ENCODE data around the gene BCAS4.
"Not testable (repeated sequence)": the region's sequence is repeated elsewhere in the genome, so short reads cannot be mapped to it uniquely, and the experiment has no call there.

BCAS4 gene

DNA sequence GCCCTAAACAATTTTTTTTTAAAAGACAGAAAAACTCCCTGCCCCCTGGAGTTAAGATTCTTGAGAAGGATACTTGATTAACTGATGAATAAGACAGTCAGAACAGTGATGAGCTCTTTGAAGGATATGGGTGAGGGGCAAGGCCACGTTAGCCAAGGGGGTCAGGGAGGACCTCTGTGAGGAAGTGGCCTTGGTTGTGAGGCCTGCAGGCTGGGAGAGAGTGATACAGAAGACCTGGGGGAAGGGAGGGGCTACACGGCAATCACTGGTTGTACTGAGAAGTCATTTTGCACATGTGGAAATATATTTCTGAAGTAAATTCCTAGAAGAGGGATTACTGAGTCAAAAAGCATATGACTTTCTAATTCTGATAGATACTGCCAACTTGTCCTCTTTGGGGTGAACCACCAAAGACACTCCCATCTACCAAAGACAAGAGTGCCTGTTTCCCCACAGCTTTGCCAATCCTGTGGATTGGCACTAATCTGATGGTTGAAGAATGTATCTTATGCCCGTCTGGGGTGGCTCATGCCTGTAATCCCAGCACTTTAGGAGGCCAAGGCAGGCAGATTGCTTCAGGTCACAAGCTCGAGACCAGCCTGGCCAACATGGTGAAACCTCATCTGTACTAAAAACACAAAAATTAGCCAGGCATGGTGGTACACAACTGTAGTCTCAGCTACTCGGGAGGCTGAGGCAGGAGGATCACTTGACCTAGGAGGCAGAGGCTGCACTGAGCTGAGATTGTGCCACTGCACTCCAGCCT, 22.3 kb upstream of the BCAS4 start:
- Histone ChIP-seq H3K4me1 (no peaks in the 10 kb centered on the region), H3K36me3 (no peaks in the 10 kb centered on the region), H3K27me3 (no peaks in the 10 kb centered on the region), H3K9me3 (no peaks in the 10 kb centered on the region), H3K4me3 (ENCODE audit: low read depth, low read length) (no peak overlapping the region)
- TF ChIP-seq, protein P1, sequence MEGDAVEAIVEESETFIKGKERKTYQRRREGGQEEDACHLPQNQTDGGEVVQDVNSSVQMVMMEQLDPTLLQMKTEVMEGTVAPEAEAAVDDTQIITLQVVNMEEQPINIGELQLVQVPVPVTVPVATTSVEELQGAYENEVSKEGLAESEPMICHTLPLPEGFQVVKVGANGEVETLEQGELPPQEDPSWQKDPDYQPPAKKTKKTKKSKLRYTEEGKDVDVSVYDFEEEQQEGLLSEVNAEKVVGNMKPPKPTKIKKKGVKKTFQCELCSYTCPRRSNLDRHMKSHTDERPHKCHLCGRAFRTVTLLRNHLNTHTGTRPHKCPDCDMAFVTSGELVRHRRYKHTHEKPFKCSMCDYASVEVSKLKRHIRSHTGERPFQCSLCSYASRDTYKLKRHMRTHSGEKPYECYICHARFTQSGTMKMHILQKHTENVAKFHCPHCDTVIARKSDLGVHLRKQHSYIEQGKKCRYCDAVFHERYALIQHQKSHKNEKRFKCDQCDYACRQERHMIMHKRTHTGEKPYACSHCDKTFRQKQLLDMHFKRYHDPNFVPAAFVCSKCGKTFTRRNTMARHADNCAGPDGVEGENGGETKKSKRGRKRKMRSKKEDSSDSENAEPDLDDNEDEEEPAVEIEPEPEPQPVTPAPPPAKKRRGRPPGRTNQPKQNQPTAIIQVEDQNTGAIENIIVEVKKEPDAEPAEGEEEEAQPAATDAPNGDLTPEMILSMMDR (IDR thresholded peaks at IDR 0.05; ENCODE audit: low read depth, low read length) = no peak
- no peak for DNase-seq

DNA sequence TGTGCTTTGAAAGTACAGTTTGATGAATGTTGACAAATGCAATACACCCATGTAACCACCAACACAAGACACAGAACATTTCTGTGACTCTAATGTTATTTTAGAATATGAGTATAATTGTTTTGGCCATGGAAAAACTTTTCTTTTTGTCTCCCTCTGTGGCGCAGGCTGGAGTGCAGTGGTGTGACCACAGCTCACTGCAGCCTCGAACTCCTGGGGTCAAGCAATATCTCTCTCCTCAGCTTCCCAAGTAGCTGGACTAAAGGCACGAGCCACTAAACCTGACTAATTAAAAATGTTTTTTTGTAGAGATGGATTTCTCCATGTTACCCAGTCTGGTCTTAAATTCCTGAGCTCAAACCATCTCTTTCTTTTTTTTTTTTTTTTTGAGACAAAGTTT, 20.3 kb upstream of the BCAS4 start:
- Histone ChIP-seq H3K4me3 (ENCODE audit: low read depth, low read length) (no peak overlapping the region), H3K27me3 (0 out of 2 replicates have a peak, but pooled peaks cover 2% of the 10 kb centered on the region), H3K9me3 (no peaks in the 10 kb centered on the region), H3K36me3 (no peaks in the 10 kb centered on the region), H3K4me1 (no peaks in the 10 kb centered on the region)
- no peak for DNase-seq
- TF ChIP-seq, protein P1 (IDR thresholded peaks at IDR 0.05; ENCODE audit: low read depth, low read length) = no peak

DNA sequence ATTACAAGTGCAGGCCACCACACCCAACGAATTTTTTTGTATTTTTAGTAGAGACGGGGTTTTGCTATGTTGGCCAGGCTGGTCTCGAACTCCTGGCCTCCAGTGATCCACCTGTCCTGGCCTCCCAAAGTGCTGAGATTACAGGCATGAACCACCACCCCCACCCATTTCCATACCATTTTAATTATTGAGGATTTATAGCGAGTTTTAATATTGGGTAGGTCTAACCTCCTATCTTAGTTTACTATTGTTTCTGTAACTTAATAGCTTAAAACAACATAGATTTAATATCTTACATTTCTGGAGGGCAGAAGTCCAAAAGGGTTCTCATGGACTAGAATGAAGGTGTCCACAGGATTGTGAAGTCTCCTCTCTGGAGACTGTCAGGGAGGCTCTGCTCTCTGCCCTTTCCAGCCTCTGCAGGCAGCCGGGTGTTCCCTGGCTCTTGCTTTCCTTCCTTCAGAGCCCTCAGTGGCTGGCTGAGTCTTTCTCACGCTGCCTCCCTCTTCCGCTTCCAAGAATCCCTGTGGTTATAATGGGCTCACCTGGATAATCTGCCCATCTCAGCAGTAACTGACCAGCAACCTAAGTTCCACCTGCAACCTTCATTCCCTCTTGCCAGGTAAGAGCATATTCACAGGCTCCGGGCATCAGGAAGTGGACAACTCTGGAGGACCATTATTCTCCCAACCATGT, 18.6 kb upstream of the BCAS4 start:
- no peak for DNase-seq
- TF ChIP-seq, protein P1 (IDR thresholded peaks at IDR 0.05; ENCODE audit: low read depth, low read length) = no peak
- no peaks in the 10 kb centered on the region for H3K4me1 ChIP-seq
- H3K27me3 ChIP-seq = 0 out of 2 replicates have a peak, but pooled peaks cover 2% of the 10 kb centered on the region
- no peaks in the 10 kb centered on the region for H3K9me3 ChIP-seq
- H3K4me3 ChIP-seq (ENCODE audit: low read depth, low read length) = no peak overlapping the region
- H3K36me3 ChIP-seq = no peaks in the 10 kb centered on the region

DNA sequence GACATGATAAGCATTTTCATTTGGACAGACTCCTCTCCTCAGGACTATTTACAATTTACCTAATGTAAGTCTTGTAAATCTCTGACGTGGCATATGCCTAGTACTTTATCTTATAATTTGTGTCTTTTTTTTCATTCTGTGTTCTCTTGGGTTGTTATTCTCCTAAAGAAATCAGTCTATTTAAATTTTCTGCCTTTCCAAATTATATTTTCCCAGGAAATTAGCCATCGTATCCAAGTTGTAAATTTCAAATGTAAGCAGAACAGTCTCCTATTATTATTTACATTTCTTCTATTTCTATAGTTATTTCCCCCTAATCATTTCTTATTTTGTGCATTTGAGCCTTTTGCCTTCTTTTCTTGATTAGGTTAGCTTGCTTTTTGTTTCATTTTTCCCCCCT, 17.5 kb upstream of the BCAS4 start:
- Histone ChIP-seq H3K36me3 (no peaks in the 10 kb centered on the region), H3K4me1 (no peaks in the 10 kb centered on the region), H3K4me3 (ENCODE audit: low read depth, low read length) (no peak overlapping the region), H3K27me3 (0 out of 2 replicates have a peak, but pooled peaks cover 2% of the 10 kb centered on the region), H3K9me3 (no peaks in the 10 kb centered on the region)
- DNase-seq = no peak
- TF ChIP-seq, protein P1 (IDR thresholded peaks at IDR 0.05; ENCODE audit: low read depth, low read length) = no peak

DNA sequence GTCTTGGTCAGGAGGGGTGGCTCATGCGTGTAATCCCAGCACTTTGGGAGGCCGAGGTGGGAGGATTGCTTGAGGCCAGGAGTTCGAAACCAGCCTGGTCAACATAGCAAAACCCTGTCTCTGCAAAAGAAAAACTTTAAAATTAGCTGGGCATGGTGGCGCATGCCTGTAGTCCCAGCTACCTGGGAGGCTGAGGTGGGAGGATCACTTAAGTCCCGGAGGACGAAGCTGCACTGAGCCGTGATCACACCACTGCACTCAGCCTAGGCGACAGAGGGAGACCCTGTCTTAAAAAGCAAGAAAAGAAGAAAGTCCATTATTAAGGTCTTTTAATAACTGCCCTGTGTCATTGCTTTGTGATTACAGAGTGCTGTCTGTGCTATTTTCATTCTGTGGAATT, 15.9 kb upstream of the BCAS4 start:
- DNase-seq; H3K9me3 ChIP-seq; H3K27me3 ChIP-seq; H3K36me3 ChIP-seq; H3K4me1 ChIP-seq; H3K4me3 ChIP-seq (ENCODE audit: low read depth, low read length): not testable (repeated sequence)

DNA sequence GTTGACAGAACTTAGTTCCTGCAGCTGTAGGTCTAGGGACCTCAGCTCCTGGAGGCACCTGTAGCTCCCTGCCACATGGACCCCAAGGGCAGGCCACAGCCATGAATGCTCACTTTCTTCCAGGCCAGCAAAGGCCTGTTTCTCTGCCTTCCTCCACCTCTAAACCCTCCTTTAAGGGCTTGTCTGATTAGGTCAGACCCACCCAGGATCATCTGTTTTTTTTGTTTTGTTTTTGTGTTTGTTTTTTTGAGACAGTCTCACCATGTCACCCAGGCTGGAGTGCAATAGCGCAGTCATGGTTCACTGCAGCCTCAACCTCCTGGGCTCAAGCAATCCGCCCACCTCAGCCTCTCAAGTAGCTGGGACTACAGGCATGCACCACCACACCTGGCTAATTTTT, 11.5 kb upstream of the BCAS4 start:
- H3K27me3 ChIP-seq = 0 out of 2 replicates have a peak, but pooled peaks cover 2% of the 10 kb centered on the region
- no peak for DNase-seq

More for the DNA sequence above, 11.5 kb upstream of the BCAS4 start:
- Histone ChIP-seq H3K9me3 (no peaks in the 10 kb centered on the region), H3K4me1 (peaks cover 4% of the 10 kb centered on the region), H3K4me3 (ENCODE audit: low read depth, low read length) (no peak overlapping the region), H3K36me3 (no peaks in the 10 kb centered on the region)
- TF ChIP-seq, protein P1 (IDR thresholded peaks at IDR 0.05; ENCODE audit: low read depth, low read length) = no peak
